Measurements from ENCODE around the gene PRPH.
"Not testable (repeated sequence)": the region's sequence is repeated elsewhere in the genome, so short reads cannot be mapped to it uniquely, and the experiment has no call there.

Gene PRPH

DNA sequence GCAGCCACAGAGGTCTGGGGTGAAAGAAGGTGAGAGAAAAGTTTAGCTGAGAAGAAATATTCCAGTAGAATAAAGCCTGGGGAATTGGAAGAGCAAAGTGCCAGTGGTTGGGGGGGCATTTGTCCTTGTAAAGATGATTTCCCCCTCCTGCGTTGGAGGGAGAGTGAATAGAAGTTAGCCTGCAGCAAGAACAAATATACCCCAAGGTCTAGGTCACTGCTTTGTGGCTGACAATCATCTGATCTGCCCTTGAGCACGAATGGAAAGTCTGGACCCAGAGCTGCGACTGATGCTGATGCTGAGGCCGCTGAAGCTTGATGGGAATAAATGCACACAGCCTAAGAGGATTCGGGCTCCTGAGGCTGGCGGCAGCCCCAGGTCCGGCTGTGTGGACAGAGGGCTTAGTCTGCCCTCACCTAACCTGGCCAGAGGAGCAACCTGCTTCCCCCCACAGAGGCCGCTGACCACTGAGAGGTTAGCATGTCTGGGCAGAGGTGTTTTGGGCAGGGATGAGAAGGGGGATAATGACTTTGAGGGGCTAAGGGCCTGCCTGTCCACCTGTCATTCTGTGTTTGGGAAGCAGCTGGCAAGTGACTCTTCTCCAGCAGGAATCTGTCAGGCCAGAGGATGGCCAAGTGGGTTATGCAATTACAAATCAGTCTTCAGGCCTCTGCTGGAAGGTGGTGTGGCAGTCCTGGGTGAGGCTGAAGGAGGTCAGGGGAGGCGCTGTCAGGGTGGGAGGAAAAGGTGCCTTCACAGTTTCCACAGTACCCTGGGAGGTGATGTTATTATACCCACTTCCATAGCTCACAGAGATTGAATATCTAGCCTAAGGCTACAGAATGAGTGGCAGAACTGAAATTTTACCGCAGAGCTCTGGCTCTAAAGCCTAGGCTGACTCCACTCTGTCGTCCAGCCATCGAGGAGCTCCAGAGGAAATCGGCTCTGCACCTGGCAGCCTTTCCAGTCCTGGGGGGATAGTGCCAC is 18.4 kb upstream of the PRPH start:
- DNase-seq = no peak

GRCh38 chr12:49277466-49277865 is 17.5 kb upstream of the PRPH start:
- no peak for DNase-seq

DNA sequence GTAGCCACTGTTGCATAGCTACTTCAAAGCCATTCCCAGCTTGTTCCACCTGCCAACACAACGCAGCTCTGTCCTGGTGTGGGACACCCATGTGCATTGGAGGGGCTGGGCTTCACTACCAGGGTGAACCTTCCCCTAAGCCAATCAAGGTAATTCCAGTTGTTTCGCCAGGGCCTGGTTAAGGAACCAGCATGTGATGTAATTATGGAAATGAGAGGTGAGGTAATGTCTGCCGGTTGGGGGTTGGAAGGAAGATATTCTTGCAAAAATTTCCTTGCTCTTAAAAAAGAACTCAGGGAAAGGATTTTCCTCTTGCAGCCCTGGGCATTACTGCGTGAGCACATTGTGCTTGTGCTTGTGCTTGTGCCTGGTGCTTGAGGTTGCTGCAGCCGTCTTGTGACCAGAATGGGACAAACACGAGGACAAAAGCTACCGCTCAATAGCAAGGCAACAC is 15.2 kb upstream of the PRPH start:
- peak; percentile 32 to 49 for DNase-seq

DNA sequence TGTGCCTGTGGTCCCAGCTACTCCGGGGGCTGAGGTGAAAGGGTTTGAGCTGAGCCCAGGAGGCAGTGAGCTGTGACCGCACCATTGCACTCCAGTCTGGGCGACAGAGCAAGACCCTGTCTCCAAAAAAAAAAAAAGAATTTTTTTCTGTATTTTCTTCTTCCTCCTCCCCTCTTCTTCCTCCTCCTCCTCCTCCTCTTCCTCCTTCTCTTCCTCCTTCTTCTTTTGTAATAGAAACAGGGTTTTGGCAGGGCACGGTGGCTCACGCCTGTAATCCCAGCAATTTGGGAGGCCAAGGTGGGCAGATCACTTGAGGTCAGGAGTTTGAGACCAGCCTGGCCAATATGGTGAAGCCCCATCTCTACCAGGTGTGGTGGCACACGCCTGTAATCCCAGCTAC is 14.4 kb upstream of the PRPH start:
- not testable (repeated sequence) for DNase-seq

- DNase-seq = no peak
Measured at GRCh38 chr12:49282302-49282701, 12.6 kb upstream of the PRPH start.

DNA sequence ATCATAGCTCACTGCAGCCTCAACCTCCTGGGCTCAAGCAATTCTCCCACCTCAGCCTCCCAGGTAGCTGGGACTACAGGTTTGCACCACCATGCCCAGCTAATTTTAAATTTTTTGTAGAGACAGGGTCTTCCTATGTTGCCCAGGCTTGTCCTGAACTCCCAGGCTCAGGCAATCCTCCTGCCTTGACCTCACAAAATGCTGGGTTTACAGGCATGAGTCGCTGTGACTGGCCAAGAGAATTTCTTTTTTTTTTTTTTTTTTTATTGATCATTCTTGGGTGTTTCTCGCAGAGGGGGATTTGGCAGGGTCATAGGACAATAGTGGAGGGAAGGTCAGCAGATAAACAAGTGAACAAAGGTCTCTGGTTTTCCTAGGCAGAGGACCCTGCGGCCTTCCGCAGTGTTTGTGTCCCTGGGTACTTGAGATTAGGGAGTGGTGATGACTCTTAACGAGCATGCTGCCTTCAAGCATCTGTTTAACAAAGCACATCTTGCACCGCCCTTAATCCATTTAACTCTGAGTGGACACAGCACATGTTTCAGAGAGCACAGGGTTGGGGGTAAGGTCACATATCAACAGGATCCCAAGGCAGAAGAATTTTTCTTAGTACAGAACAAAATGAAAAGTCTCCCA is 12.1 kb upstream of the PRPH start:
- DNase-seq = not testable (repeated sequence)

GRCh38 chr12:49283541-49284429 is 11.2 kb upstream of the PRPH start:
- DNase-seq = no peak

DNA sequence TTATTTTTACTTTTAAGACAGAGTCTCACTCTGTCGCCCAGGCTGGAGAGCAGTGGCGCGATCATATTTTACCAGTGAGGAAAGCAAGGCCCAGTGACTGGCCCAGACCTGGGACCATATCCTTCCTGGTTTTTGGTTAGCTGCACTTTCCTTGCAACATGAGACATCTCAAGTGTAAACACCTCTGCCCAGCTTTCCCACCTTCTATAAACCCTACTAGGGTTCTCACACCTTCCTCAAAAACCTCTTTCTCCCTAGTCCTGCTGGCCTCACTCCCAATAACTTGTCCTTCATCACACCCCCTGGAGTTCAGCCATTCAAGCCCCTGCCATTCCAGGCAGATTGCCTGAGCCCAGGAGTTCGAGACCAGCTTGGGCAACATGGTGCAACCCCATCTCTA is 10.3 kb upstream of the PRPH start:
- DNase-seq = no peak

GRCh38 chr12:49287876-49288275 is 7.1 kb upstream of the PRPH start:
- DNase-seq = no peak

DNA sequence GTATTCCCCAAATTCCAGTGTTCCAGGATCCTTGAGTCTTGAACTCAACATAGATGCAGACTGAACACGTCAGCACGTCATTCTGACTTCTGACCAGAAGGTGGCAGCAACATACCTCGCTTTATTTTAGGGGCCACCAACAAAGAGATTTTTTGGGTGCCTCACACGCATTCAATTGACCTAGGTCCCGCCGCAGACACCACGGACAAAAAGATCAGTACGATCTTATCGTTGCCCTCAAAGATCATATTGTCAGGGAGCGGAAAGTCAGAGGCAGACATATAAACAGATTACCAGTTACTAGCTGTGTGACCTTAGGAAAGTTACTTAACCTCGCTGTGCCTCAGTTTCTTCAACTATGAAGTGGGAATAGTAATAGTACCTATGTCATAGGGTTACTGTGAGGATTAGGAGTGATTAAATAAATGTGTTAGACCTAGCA is 6.5 kb upstream of the PRPH start:
- peak; percentile 40 to 53 for DNase-seq

GRCh38 chr12:49288922-49289555 is 5.9 kb upstream of the PRPH start:
- no peak for DNase-seq

GRCh38 chr12:49292729-49293055 is 2.3 kb upstream of the PRPH start:
- DNase-seq = no peak

DNA sequence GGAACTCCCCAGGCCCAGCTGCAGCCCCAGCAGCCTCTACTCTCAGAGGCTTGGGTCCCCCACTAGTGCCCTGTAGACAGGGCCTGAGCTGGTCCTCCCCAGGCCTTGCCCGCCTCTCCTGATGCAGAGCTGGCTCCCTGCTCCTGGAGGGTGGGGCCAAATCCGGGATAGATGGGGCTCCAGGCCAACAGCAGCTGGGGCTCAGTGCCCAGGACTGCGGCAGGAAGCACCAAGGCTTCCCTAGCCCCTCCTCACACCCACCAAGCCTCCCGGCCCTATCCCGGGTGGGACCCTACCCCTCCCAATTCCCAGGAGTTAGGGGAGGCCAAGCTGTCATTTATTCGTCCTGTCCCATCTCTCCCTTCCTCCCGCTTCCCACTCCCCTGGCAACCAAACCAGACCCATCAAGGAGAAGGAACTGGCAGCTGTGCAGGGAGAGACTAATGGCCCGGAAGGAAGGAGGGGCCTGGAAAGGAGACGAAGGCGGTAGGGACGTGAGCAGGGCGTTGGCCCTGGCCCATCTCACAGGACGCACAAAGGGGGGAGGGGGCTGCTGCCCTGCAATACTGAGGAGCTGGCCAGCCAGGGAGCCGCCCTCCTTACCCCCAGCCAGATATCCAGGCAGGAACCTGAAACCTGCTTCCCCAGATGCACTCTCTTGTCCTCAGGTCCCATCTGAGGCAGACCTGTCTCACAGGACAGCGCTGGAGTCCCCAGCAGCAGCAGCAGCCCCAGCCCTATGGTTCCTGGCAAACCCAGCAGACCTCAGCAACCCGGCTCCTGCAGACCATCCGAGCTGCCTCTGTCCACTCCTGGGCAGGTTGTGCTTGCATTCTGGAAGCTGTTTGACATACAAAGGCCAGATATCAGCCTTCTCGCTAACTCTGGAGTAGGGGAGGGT is 1.6 kb upstream of the PRPH start:
- no peak for DNase-seq

- DNase-seq = no peak
Measured at GRCh38 chr12:49294086-49294803, 702 bp upstream of the PRPH start.

DNA sequence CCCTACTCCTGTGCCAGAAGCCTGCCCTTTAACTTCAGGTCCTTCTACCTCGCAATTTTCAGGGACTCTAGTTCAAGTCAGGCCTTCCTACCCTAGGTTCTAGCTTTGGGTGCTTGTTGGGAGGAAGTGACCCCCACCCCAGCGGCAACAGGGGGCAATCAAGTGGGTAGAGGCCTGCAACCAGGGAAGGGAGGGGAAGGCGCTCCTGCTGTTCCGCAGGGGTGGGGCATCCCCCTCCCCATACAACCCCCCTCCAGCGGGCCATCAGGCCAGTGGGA is 204 bp upstream of the PRPH start:
- DNase-seq = no peak

DNA sequence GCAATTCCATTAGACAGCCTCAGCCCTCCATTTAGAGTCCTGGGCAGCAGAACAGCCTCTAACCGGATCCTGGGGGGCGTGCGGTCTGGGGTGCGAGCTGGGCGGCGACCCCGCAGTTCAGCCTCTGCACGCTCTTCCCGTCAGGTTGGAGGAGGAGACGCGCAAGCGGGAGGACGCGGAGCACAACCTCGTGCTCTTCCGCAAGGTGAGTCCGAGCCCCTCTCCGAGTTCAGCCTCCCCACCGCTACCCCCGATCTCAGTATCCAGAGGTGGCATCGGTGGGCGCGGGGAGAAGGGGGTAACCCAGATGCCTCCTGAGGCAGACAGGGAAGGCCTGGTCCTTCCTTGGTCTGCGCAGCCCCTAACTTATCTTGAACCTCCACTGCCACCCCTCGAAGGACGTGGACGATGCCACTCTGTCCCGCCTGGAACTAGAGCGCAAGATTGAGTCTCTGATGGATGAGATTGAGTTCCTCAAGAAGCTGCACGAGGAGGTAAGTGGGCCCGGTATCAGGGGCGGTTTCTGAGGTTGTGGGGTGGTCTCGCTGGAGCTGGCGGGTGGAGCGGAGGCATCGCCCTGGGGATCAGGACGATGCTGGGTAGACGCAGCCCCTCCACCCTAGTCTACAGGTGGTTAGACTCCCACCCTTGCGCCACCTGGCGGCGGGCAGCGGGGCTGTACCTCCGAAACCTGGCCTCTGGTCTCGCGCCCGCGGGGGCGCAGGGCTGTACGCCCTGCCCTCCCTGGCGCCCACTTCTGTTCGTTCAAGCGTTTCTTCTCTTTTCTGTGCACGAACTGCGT is 1.3 kb downstream of the PRPH start:
- no peak for DNase-seq

DNA sequence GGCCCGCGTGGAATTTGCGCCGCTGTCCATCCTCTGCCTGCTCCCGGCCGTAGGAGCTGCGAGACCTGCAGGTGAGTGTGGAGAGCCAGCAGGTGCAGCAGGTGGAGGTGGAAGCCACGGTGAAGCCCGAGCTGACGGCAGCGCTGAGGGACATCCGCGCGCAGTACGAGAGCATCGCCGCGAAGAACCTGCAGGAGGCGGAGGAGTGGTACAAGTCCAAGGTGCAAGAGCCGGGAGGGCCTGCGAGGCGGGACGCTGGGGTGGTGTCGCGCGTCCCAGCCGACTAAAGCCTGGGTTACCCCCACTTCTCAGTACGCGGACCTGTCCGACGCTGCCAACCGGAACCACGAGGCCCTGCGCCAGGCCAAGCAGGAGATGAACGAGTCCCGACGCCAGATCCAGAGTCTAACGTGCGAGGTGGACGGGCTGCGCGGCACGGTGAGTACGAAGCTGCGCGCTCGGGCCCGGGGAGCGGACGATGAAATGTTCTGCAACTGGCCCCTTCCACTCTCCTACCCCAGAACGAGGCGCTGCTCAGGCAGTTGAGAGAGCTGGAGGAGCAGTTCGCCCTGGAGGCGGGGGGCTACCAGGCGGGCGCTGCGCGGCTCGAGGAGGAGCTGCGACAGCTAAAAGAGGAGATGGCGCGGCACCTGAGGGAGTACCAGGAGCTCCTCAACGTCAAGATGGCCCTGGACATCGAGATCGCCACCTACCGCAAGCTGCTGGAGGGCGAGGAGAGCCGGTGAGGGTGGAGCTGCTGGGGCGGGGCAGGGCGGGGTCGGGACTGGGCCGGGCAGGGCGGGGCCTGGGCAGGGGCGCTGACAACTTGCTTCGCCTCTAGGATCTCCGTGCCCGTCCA is 2.1 kb downstream of the PRPH start:
- DNase-seq = no peak

DNA sequence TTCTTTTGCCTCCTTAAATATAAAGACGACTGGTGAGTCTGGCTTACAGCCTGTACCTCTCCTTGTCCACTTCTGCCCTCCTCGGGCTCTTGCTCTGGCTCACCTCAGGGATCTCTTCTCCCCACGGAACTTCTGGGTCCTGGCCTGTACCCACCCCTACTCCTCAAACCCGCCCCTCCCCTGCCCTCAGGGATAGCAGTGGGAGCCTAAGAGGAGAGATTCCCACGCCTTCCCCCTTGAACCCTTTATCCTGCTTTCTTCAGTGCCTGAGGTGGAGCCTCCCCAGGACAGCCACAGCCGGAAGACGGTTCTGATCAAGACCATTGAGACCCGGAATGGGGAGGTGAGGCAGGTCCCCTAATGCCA is 2.7 kb downstream of the PRPH start:
- no peak for DNase-seq

- peak; percentile 19 to 24 for DNase-seq
Measured at GRCh38 chr12:49298160-49298559, 3.2 kb downstream of the PRPH start.
